HCEC 1CT (cell line): Measurements from ENCODE around the gene OR2H2.

Experiments
- DNase-seq: peaks from one replicate; pipeline ENCODE4 v3.0.0-alpha.2; 2017

OR2H2 gene

DNA sequence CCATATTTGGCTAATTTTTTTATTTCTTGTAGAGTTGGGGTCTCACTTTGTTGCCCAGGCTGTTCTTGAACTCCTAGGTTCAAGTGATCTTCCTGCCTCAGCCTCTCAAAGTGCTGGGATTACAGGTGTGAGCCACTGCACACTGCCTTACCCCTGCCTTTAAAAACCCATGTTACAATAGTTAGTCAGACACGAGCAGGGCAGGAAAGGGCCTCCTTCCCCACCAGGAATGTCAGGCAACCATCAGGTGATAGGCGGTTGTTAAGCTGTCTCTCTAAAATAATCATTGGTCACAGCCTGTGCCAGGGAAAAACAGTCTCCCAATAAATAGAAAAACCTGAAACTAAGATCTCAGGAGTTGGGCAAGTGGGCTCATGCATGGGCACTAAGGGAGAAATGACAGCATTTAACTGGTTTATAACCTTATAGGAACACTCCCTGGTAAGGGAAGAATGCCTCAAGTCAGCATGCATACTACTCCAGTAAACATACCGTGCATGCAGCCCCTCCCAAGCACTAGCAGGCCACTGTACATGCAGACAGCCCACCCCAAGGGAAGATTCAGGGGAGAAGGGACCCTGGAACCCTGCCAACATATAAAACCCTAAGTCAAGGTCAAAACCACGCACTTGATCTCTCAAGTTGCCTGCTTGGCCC lies 8.4 kb downstream of the OR2H2 start:
- no peak for DNase-seq

DNA sequence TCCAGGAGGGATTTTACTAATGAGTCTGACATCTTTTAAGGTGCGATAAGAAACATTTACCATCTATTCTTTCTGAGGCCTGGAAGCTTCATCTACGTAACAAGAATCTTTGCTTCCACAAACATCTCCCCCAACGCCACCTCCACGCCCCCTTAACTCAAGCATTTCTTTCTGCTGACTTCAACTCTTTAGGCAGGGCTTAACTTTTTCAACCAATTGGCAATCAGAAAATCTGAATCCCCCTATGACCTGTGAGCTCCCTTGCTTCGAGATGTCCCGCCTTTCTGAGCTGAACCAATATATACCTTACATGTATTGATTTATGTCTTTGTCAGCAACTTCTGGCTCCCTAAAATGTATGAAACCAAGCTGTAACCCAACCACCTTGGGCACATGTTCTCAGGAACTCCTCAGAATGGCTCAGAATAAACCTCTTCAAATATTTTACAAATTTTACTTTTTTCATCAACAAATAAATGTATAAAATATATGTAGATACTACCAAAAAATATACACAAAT lies 11.5 kb downstream of the OR2H2 start:
- DNase-seq, result no peak

DNA sequence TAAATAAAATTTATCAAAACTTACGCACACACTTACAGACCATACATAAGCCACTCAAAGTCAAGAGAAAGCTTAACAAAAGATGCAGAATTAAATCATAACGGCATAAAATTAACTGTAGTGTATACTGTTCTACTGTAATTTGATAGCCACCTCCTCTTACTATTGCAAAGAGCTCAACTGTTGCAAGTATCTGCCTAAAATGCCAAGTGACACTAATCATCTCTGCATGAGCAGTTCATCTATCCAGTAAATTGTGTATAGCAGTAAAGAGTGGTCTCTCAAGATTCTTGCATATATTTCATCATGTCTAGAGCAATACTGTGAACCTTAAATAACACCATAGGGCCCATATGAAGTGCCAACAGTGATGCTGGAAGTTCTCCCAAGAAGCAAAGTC lies 12.3 kb downstream of the OR2H2 start:
- DNase-seq, result no peak

DNA sequence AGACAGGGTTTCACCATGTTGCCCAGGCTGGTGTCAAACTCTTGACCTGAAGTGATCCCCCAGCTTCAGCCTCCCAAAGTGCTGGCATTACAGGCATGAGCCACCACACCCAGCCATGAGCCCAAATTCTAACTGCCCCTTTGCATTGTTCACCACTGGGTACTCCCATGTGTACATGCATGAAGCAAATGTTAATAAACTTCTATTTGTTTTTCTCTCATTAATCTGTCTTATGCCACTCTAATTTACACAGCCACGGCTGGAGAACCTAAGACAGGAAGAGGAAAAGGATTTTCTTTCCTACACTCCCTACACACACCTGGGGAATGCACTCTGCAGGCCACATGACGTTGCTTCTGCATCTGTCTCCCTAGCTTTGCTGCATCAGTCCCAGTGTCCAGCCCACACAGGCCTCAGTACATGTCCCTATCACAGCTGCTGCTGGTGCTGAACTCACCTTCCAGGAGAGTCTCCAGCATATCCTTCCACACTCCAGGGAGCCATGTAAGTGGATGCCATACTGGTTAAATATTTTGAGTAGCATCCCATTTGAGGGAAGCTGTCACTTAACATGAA lies 13.3 kb downstream of the OR2H2 start:
- no peak for DNase-seq

DNA sequence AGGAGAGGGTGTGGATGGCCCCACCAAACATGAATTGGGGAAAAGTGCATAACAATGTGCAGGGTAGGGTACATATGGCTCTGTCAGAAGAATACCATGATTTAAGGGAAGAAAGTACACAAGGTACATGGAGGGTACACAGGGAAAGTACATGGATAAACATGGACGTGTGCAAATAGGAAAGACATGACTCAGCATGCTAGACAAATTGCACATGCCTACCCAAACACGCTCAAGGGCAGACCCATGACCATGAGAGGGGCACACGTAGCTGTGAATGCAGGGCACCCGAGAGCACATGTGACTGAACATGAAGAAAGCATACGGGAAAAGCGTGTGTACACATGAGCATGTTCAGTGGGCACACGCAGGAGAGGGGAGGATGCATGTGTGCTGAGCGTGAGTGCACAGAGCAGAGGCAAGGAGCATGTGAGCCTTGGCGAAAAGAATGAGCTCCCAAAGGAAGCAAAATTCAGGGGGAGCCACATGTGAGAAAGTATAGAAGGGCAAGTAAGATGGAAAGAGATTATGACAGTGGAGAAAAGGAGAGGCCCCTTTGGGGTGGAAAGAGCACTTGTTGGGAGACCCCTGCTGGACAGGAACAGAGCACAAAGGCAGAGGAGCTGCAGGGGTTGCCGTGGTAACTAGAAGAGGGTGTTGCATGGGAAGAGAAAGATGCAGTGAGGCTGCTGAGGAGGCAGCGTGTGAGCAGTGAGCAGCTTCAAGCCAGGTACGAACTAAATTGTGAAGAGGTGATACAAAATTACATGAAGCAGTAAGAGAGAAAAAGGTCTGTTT lies 17.8 kb downstream of the OR2H2 start:
- peak; percentile 33 for DNase-seq

DNA sequence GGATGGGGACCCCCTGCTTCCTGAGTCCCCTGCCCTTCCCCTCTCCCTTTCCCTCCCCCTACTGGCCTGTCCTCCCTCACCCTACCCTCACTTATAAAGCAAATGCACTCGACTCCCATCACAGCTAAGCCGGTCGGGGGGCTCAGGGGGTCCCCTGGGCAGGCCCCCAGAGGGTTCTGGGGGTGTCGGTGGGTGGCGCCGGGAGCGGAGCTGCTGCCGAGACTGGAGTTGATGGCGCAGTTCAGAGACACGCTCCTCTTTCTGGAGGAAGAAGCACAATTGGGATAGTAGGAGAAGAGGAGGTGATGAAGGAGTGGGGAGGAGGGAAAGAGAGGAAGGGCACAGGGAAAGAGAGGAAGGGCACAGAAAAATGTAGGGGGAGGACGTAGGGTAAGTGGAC lies 18.5 kb downstream of the OR2H2 start:
- no peak for DNase-seq

DNA sequence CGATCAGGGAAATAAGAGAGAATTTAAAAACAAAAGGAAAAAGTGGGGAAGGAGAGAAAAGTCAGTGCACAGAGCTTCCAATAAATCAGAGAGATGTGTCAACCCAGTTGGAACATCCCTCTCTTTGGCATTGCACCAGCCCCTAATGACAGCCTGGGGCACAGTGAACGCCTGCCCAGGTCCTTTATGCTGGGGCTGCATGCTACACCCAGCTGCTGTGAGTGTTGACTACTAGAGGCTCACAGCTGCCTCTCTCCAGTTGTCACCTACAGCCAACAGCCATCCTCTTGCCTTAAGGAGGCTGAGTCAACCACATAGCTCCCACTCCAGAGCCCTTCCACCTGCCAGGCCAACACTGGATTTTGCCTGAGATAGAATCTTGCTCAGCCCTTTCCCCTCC lies 19.0 kb downstream of the OR2H2 start:
- no peak for DNase-seq

DNA sequence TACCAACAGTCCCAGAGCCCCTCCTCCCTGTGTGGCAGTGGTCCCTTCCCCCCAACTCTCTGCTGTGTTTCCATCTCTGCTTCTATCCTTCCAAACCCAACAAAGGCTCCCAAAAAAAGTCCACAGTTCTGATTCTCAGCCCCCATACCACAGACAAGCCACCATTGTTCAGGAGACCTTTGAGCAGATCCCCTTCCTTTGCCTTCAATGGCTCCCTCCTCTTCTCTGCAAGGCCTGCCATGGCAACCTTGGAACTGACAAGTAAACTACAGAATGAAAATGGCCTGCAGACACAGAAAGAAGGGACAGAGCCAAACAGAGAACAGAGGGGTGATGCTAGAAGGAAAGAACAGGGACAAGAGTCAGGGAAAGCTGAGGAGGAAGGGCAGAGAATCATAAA lies 23.2 kb downstream of the OR2H2 start:
- no peak for DNase-seq

DNA sequence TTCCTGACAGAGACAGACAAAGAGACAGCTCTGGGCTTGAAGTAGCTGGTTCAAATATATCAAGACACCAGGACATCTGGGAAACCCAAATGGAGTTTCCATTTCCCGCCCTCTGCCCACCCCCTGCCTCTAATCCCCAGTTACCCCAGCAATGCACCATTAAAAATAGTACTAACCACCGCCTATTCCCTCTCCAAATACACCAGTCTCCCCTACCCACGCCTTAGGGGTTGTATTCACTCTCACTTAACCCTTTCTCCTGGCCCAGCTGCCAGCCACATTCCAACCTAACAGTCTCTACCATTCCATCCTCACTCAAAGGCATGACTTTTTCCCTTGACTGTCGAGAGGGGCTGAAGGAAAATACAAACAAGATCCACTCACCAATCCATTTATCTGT lies 25.6 kb downstream of the OR2H2 start:
- no peak for DNase-seq

DNA sequence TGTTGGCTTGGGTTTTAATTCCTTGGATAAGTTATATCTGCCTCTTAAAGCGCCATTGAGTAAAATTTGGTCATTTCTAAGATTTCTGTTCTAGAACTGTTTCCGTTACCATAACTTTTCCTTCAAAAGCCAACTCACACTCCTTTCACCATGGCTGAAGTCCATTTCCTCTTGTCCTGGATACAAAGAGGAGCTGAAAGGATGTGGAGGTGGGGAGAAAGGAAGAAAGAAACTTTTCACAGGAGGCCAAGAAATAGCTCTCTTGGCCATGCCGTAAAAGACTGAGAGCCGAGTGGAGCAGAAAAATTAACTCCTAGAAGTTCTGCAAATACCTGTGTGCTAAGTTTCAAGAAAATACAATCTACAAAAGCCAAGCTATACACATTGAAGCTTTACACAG lies 26.5 kb downstream of the OR2H2 start:
- no peak for DNase-seq

DNA sequence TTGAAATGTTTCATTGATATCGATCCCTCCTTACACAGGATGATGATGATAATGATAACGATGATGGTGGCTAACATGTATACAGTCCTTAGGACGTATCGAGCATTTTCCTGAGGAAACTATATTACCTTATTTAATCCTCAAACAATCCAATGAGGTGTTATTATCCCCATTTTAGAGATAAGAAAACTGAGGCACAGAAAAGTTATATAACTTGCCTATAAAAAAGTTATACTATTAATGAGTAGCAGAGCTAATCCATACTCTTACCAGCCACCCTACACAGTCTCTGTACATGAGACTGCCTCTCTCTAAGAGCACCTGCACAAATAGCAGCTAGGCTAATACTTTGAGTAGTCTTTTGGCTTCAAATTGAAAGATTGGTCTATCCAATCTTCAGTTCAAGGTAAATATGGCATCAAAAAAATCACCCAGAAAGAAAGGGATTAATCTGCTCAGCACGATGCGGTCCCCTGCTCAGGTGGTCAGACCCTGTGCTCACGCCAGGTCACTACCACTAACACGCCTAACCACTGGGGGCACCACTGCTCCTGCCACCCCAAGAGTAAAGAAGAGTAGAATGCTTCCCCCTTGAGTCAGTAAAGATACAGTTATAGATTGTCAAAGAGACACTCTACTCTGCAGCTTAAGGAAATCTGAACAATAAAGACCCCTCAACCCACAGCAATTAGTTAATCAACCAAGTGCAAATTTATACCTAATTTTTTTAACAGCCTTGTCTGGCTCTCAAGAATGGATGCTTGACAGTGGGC lies 33.0 kb downstream of the OR2H2 start:
- no peak for DNase-seq

DNA sequence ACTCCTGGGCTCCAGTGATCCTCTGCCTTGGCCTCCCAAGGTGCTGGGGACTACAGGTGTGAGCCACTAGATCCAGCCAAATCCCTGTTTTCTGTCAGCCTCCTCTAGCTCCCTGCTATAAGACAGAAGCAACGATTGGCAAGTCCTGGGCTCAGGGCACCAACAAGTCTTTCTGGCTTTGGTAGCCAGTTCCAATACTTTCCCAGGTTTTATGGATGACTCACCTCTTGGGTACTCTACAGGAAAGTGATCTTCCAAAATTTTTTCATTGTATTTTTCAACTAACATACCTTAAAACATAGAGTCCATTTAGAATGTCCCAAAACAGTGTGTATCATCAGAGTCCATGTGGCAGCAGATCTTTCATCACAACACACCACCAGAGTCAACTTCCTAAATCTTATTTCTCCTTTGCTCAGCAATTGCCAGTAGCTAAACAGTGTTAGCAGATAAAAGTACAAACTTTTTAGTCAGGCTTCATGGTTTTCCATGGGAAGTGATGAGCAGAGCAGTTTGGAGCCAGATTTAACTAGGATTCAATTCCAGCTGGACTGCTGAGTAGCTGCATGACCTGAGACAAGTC lies 34.7 kb downstream of the OR2H2 start:
- no peak for DNase-seq

DNA sequence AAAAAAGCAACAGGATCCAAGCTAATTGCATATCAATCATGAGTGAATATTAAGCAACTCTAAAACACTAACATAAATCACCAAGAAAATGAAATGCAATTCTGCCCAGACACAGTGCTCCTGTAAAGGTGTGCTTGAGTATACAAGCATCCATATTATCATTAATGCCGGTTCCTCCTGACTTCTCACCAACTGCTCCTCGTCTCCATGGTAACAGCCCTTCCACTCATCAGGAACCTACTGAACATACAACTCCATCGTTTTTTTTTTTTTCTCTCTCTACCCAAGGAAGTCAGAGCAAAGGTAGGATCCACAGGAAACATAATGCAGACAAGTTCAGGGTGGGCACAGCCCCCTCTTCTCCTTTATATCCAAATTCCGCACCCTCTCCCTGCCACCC lies 35.7 kb downstream of the OR2H2 start:
- no peak for DNase-seq

DNA sequence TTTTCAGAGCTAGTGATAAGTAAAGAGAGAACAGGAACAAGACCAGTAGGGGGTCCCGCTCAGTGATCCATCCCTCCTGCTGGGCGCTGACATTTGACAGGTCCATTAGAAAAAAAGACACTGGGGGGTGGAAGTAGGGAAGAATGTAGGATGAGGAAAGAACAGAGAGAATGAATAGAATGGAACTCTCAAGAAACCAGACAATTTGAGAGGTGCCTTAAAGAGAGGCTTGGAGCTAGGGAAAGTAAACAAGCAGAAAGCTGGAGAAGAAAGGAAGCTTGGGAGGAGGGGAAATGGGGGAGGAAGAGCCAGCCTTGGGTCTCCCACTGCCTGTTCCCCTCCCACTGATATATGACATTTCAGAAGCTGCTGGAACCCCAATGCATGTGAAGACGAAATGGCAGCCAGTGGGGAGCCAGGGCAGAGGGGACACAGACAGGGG lies 39.6 kb downstream of the OR2H2 start:
- no peak for DNase-seq

DNA sequence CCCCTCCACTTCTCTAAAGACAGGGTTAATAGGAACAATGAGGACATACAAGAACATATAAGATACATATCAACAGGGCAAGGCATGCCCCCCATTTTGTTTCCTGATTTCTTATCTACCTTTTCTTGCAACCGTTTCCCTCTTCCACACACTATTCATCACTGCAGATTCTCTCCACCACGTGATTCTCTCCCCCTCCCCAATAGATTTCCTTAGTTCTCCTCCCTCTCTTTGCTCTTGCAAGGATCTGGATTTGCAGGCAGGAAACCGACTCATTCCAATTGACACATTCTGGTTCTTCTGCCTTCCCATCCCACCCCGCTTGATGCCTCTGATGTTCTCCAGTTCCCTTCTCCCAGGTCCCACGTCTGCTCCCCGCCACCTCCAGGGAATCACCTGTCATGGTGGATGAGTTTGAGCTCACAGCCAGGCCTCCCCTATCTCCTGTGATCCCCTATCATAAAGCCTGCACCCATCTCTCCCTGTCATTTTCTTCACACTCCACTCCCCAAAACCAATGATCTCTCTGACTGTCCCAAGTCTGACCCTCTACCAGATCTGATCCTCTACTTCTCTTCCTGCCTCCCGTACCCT lies 40.5 kb downstream of the OR2H2 start:
- DNase-seq, result no peak

DNA sequence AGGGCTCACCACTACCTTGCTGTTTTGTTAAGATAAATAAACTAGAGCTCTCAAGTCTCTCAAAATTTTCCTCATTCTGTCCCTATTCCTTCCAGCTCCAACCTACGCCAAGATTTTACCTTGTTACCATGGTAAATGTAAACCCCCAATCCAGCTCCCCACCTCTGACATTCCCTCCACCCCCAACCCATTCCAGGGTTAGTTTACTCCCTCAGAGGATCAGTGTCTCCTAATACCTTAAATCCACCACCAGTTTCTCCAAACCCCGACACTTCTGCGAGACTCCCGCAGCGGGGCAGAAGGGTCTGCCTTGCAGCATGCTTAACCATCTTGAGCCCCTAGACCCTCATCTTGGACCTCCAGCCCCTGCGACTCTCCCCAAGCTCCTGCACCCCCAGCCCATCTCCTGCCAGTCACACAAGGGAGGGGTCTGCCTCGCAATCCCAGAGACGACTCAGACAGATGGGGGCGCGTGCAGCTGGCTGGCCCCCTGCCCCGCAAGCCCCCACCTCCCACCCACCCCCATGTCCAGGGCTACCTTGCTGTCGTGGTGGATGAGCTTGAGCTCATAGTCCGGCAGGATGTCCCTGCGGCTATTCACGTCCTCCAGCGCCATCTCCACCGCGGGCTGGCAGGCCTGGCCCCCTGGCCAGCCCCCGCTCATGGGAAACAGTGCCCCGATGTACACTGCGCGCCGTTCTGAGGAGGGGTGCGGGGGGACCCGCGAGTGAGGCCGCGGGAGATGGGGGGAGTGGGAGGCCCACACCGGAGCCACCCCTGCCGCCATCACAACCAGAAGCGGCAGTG lies 42.2 kb downstream of the OR2H2 start:
- DNase-seq, result no peak

DNA sequence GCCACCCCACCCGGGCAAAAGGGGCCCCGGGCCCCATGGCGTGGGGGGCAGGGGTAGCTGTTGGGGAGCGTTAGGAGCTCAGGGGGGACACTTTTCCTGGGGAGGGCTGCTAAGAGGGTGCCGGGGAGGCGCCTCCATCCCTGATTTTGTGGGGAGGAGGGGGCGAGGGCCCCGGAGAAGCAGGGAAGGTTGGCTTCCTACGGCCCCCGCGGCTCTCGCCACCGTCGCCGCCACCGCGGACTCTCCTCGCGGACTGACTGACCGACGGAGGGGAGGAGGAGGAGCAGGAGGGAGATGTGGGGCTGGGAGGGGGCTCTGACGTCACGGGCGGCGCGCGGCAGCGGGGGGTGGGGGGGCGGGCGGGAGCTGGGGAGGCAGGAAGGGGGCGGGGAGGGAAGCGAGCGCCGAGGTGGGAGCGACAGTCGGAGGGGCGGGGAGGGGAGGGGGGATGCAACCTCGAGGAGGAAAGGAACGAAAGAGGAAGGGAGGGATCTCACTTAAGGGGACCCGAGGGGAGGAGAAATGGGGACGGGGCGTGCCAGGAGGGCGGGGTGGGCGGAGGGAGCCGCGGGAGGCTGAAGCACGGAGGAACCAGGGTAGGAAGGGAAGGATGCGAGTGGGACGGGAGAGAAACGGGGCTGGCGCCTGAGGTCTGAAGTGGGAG lies 43.0 kb downstream of the OR2H2 start:
- peak; percentile 82 for DNase-seq

DNA sequence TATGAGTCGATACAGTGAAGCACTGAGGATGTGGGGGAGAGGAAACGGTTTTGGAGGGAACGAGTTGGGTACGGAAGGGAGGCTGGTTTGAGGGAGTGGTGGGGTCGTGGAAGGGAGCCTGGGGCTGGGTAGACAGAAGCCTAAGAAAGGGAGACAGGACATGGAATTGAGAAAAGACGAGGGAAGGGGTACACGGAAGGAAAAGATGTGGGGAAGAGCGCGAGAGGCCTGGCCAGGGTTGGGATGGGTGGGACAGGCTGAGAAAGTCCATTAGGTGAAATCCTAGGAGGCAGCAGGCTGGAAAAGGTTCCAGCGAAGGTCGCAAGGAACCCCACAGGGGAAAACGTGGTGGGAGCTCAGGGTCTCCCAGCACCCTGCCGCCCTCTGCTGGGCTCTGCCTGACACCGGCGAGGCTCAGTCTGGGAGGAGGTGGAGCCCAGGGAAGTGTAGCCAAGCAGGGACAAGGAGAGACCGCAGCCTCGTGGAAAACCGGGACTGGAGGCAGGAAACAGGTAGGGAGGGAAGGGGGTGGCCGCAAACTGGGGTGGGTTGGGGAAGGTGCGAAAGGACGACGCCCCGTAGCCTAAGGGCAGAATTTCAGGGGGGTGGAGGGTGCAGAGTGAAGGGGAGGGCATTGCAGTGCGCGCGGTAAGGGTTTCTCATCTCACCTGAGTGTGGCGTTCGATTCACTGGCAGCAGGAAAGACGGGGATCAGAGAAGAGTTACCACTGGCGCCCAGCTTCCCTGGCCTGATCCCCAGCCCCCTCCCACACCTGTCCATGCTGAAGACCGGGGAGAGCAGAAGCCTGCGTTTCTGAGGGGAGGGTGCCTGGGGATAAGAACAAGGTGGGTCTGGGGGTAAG lies 43.7 kb downstream of the OR2H2 start:
- peak; percentile 82 for DNase-seq

DNA sequence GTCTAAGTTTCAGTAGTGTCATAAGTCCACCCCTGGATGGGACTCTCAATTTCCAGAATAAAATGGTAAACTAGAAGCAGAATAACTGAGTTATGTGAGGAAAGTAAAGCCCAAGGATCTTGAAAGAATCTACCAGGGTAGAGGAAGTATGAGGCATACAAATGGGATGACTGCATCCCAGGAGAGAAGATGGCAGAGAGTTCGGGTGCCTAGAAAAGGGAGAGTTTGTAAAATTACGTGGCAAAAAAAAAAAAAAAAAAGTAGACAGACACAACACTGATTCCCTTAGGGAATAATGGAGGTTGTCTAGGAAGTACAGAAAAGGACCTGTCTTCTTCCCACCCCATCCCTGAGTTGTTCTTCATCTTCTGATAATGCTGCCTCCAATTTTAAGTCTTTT lies 44.6 kb downstream of the OR2H2 start:
- DNase-seq, result no peak

DNA sequence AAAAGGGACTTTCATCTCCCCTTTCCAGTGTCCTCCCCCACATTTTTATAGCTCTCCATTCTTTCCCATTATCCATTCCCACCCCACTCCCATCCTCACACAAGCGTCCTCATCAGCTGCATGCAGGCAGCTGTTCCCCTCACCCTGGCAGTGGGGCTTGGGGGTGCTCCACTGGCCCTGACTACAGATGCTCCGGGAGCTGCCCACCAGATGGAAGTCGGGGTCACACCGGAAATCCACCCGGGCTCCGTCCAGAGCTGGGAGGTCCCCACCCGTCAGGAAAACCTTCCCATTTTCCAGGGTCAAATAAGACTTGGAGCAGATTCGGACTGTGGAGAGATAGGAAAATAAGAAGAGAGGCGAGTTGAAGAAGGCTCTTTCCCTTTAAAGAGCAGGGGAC lies 45.4 kb downstream of the OR2H2 start:
- no peak for DNase-seq
